CD4-positive, alpha-beta memory T cell (primary cell): ENCODE data around the gene RERG. TPM values are rescaled to one million over a fixed set of nuclear protein-coding genes. Genes with fewer than 3 reads are reported as not detected.

ENCODE experiments used
- CTCF ChIA-PET: fragments of 350-600 bp; sonication (Branson Sonifier 250); formaldehyde crosslinking; loops from one replicate; lab custom pipeline; 2021; ENCODE audit warnings: inconsistent platforms; ENCODE audit not compliant: partially characterized antibody; lab: Charles Lee
- POLR2A ChIA-PET: fragments of 350-600 bp; sonication (Branson Sonifier 250); formaldehyde crosslinking; loops from one replicate; lab custom pipeline; 2021; ENCODE audit not compliant: partially characterized antibody; lab: Charles Lee
- DNase-seq, 5 donors: peaks; one replicate each; pipeline versions ENCODE4 v3.0.0 to v3.0.0-alpha.2; 2020 to 2022; ENCODE audit warnings: mixed read lengths in 1 of 5
- H3K27ac ChIP-seq: one replicate; pipeline ENCODE4 v1.7.0; 2013; ENCODE audit warnings: low read depth, low read length
- H3K27me3 ChIP-seq: 2 replicates; pipeline ENCODE4 v1.7.0; 2013; ENCODE audit warnings: mild to moderate bottlenecking, low read length, moderate library complexity; ENCODE audit not compliant: insufficient read depth
- H3K36me3 ChIP-seq: 2 replicates; pipeline ENCODE4 v1.7.0; 2013; ENCODE audit warnings: mild to moderate bottlenecking, low read length, moderate library complexity; ENCODE audit not compliant: insufficient read depth
- H3K4me1 ChIP-seq: 2 replicates; pipeline ENCODE4 v1.7.0; 2013; ENCODE audit warnings: mild to moderate bottlenecking, low read length, moderate library complexity; ENCODE audit not compliant: insufficient read depth
- H3K4me3 ChIP-seq, 2 donors: one replicate each; pipeline ENCODE4 v1.7.0; 2013; ENCODE audit warnings: low read length in 2 of 2, mild to moderate bottlenecking in 1 of 2
- H3K9me3 ChIP-seq, 2 donors: one replicate each; pipeline ENCODE4 v1.7.0; 2013; ENCODE audit warnings: low read length in 2 of 2, control low read depth in 1 of 2; ENCODE audit not compliant: control insufficient read depth in 1 of 2
- H3K27ac Mint-ChIP-seq, 7 donors: one replicate each; pipeline ENCODE4 v1.8.0; 2020 to 2021; ENCODE audit warnings: mixed read lengths in 7 of 7, mild to moderate bottlenecking in 6 of 7, inconsistent platforms in 3 of 7, moderate library complexity in 3 of 7
- H3K27me3 Mint-ChIP-seq, 2 donors: one replicate each; pipeline ENCODE4 v1.8.0; 2020 to 2021; ENCODE audit warnings: mixed read lengths in 2 of 2
- H3K36me3 Mint-ChIP-seq, 2 donors: one replicate each; pipeline ENCODE4 v1.8.0; 2020 to 2021; ENCODE audit warnings: mixed read lengths in 2 of 2, inconsistent platforms in 1 of 2, mild to moderate bottlenecking in 1 of 2
- H3K4me1 Mint-ChIP-seq, 4 donors: one replicate each; pipeline ENCODE4 v1.8.0; 2020 to 2021; ENCODE audit warnings: mixed read lengths in 4 of 4, mild to moderate bottlenecking in 1 of 4
- H3K4me3 Mint-ChIP-seq, 8 donors: one replicate each; pipeline ENCODE4 v1.8.0; 2020 to 2021; ENCODE audit warnings: mixed read lengths in 8 of 8, mild to moderate bottlenecking in 7 of 8, moderate library complexity in 6 of 8, inconsistent platforms in 3 of 8
- H3K9me3 Mint-ChIP-seq, 8 donors: one replicate each; pipeline ENCODE4 v1.8.0; 2020 to 2021; ENCODE audit warnings: mixed read lengths in 8 of 8, mild to moderate bottlenecking in 5 of 8, inconsistent platforms in 3 of 8, moderate library complexity in 1 of 8
- intact Hi-C: fragments of 100-400 bp; cut with micrococcal nuclease; formaldehyde crosslinking; loops from one replicate; pipeline ENCODE4 v1.15.1; 2023
- polyA plus RNA-seq, 2 donors: library from polyadenylated mRNA; unstranded; fragments of 300-500 nt; fragmentation: Illumina TruSeq; gene quantifications; one replicate each; pipeline ENCODE4 v1.2.3, GENCODE V29; 2021
- total RNA-seq, 2 experiments: library from RNA; stranded (reverse); gene quantifications; one replicate each; pipeline ENCODE4 v1.2.3, GENCODE V29; 2021

RERG gene, protein sequence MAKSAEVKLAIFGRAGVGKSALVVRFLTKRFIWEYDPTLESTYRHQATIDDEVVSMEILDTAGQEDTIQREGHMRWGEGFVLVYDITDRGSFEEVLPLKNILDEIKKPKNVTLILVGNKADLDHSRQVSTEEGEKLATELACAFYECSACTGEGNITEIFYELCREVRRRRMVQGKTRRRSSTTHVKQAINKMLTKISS
- not detected for total RNA-seq
- polyA plus RNA-seq, result not detected

DNA sequence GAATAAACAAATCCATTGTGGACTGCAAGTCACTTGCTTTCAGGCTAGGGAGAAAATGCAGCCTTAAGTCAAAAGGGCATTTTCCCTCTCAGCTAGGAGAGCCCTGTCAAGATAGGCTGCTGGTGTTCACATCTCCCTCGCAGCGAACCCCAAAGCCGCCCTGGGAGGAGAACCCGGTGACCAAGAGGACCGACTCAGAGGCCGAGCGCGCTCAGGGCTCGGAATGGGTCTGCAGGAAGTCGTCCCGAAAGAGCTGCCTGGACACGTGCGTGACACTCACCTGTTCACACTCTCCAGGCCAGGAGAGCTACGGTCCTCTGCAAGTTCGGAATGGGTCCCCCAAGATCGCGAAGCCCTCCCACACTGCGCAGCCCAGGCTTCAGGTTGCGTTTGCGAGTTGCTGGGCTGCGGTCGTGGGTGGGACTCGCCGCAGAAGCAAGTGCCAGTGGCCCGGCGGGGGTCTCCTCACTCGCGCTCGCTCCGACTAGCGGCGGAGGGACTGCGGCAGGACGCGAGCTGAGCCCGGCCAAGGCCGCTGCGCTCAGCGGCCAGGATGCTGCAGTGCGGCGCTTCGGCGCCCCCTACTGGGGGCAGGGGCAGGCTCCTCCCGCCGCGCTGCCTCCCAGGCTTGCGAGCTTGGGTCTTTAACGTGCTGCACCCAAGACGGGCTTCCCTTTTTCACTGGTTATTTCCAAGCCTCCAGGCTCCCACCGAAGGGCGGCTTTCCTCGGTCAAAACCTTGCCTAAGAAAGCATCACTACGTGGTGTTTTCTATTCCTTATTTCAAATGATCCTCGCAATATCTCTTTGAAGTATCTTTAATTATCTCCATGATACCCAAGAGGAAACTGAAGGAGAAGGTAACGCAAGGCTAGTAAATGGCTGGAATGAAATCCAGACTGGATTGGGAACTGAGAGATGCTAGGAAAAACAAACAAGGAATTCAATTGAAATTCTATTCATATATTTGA is at the start of gene RERG:
Gene RERG (minus strand): TSS at position 503 of the 971 bp plus-strand sequence. CDS start 3,928 bp downstream, outside the sequence.
- H3K27ac Mint-ChIP-seq, result no peak within 1 kb of the TSS
- Histone ChIP-seq H3K27me3 (peaks cover 6% of the 10 kb centered on the region), H3K4me3 (peak within 1 kb of the TSS in 1 of 2 donors; percentile 27), H3K27ac (no peak within 1 kb of the TSS), H3K4me1 (peaks cover 10% of the 10 kb centered on the region), H3K36me3 (no peaks in the 10 kb centered on the region), H3K9me3 (no peaks in the 10 kb centered on the region)
- peak within 1 kb of the TSS; percentile 60 to 83 (median 74) for H3K4me3 Mint-ChIP-seq
- peaks cover 21 to 28% of the 10 kb centered on the region in 2 donors for H3K27me3 Mint-ChIP-seq
- peak; percentile 42 to 74 (median 70) for DNase-seq
- ChIA-PET POLR2A (no interaction called here), CTCF (interaction anchor here (0.7 to 5.1 kb wide), 37 partner anchors 8 to 983 kb away, joined by 3 to 60 read pairs (median 4); partner anchors contain the start of gene ART4)
- no peaks in the 10 kb centered on the region for H3K36me3 Mint-ChIP-seq
- H3K9me3 Mint-ChIP-seq, result peaks cover 0 to 2% (median 0%) of the 10 kb centered on the region in 8 donors
- intact Hi-C loops, result loop anchor here (1.0 to 5.0 kb wide), 6 partner anchors 70 to 498 kb away; partner anchors contain the start of gene ERP27
- H3K4me1 Mint-ChIP-seq, result peaks cover 2 to 14% (median 8%) of the 10 kb centered on the region in 4 donors

DNA sequence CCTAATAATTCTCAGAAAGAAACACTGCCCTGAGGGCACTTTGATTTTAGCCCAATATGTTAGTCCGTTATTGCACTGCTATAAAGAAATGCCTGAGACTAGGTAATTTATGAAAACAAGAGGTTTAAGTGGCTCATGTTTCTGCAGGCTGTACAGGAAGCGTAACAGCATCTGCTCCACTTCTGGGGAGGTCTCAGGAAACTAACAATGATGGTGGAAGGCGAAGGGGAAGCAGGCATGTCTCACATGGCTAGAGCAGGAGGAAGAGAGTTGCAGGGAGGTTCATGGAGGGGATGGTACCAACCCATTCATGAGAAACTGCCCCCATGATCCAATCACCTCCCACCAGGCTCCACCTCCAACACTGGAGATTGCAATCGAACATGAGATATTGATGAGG is 49.4 kb upstream of the RERG start:
- H3K4me1 Mint-ChIP-seq, result no peaks in the 10 kb centered on the region
- H3K27me3 Mint-ChIP-seq, result peaks cover 3% of the 10 kb centered on the region in 2 donors
- Histone ChIP-seq H3K4me1 (no peaks in the 10 kb centered on the region), H3K36me3 (no peaks in the 10 kb centered on the region), H3K9me3 (no peaks in the 10 kb centered on the region), H3K4me3 (no peak overlapping the region), H3K27ac (no peak overlapping the region), H3K27me3 (no peaks in the 10 kb centered on the region)
- ChIA-PET POLR2A (no interaction called here), CTCF (interaction anchor here (0.8 to 3.6 kb wide), 5 partner anchors 9 to 551 kb away, joined by 3 to 12 read pairs (median 6); no protein-coding TSS in a partner anchor)
- no peaks in the 10 kb centered on the region for H3K9me3 Mint-ChIP-seq
- H3K27ac Mint-ChIP-seq, result no peak overlapping the region
- intact Hi-C loops, result no loop called here
- DNase-seq, result no peak
- H3K4me3 Mint-ChIP-seq, result no peak overlapping the region
- no peaks in the 10 kb centered on the region for H3K36me3 Mint-ChIP-seq

DNA sequence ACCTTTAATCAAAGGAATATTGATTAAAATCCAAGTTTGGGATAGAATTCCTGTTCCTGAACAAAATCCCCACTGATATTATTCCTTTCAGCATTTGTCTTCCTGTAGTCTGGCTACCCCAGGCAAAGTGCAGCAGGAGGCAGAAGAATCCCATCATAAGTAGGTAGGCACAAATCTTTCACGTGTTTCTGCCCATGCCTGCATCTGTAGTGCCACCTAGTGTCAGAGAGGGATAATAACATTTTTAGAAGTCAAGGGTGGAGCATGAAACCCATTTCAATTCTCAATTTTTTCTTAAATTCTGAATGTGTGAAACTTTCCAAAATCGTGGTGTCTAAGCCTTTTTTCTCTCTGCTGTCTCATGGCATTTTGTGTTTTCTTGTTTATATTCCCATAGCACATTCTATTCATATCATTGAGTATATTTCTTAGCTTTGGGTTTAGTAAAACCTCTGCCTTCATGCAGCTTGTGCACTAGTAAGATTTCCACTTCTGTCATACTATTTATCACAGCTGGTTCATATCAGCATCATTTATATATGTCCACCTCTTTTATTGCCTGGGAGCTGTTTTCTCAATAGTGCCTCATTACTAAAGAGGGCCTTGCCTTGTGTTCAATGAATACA is 47.8 kb upstream of the RERG start:
- no peaks in the 10 kb centered on the region for H3K4me1 ChIP-seq
- Mint-ChIP-seq H3K36me3 (no peaks in the 10 kb centered on the region), H3K4me1 (no peaks in the 10 kb centered on the region), H3K27ac (no peak overlapping the region), H3K9me3 (no peaks in the 10 kb centered on the region), H3K4me3 (no peak overlapping the region), H3K27me3 (peaks cover 3% of the 10 kb centered on the region in 2 donors)
- H3K9me3 ChIP-seq, result no peaks in the 10 kb centered on the region
- ChIA-PET CTCF (interaction anchor here (0.7 to 1.8 kb wide), 7 partner anchors 9 to 545 kb away, joined by 3 to 12 read pairs (median 3); no protein-coding TSS in a partner anchor), POLR2A (no interaction called here)
- intact Hi-C loops, result loop anchor here (1.0 to 2.0 kb wide), 4 partner anchors 118 to 639 kb away; no protein-coding TSS in a partner anchor
- no peak overlapping the region for H3K4me3 ChIP-seq
- no peak overlapping the region for H3K27ac ChIP-seq
- peak in 4 of 5 donors; percentile 43 to 55 (median 48) for DNase-seq
- H3K27me3 ChIP-seq, result no peaks in the 10 kb centered on the region
- H3K36me3 ChIP-seq, result no peaks in the 10 kb centered on the region

DNA sequence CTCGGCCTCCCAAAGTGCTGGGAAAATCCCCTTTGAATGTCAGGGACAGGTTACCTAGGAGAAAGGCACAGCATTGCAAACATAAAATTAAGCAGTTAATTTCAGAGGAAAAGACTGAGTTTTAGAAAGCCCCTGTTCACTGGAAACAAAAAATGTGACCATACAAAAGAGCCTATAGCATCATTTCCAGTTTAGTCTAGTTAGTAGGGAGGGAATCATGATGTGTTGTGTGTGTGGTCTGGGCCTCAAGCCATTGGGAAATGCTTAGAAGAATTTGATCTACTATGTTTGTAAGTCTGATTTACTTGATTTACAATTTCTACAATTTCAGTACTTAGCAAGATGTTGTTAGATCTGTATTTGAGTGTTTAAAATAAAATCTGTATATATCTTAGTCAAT is 47.1 kb upstream of the RERG start:
- Histone ChIP-seq H3K4me3 (no peak overlapping the region), H3K9me3 (no peaks in the 10 kb centered on the region), H3K4me1 (no peaks in the 10 kb centered on the region), H3K27me3 (no peaks in the 10 kb centered on the region), H3K27ac (no peak overlapping the region), H3K36me3 (no peaks in the 10 kb centered on the region)
- Mint-ChIP-seq H3K27ac (peak overlapping the region in 1 of 7 donors; percentile 44), H3K36me3 (no peaks in the 10 kb centered on the region), H3K27me3 (peaks cover 1 to 3% of the 10 kb centered on the region in 2 donors), H3K4me3 (no peak overlapping the region), H3K4me1 (no peaks in the 10 kb centered on the region), H3K9me3 (no peaks in the 10 kb centered on the region)
- intact Hi-C loops, result loop anchor here (2.0 kb wide), 1 partner anchor 274 kb away; no protein-coding TSS in a partner anchor
- ChIA-PET POLR2A (no interaction called here), CTCF (no interaction called here)
- DNase-seq, result no peak

DNA sequence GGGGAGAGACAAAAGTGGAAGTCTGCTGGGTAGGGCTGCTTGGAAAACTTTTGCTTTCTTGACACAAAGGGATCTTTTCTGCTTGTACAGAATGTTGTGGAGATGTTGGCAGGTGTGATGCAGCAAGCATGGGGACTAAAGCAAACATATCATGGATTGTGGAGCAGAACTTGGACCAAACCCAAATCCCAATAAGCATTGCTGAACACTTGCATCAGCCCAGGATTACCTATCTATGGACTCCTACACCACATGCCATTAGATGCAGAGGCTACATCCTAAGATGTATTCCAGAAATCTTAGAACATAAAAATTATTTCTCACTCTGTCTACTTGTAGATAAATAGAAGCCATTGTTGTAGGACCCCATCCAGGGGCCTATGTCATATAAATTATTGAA is 44.7 kb upstream of the RERG start:
- no peaks in the 10 kb centered on the region for H3K9me3 Mint-ChIP-seq
- Histone ChIP-seq H3K4me1 (no peaks in the 10 kb centered on the region), H3K9me3 (no peaks in the 10 kb centered on the region), H3K27ac (no peak overlapping the region), H3K27me3 (no peaks in the 10 kb centered on the region), H3K36me3 (no peaks in the 10 kb centered on the region), H3K4me3 (no peak overlapping the region)
- H3K4me3 Mint-ChIP-seq, result no peak overlapping the region
- no peaks in the 10 kb centered on the region for H3K4me1 Mint-ChIP-seq
- intact Hi-C loops, result no loop called here
- H3K36me3 Mint-ChIP-seq, result no peaks in the 10 kb centered on the region
- DNase-seq, result no peak
- H3K27me3 Mint-ChIP-seq, result peaks cover 0 to 1% of the 10 kb centered on the region in 2 donors
- ChIA-PET CTCF (no interaction called here), POLR2A (no interaction called here)
- no peak overlapping the region for H3K27ac Mint-ChIP-seq

DNA sequence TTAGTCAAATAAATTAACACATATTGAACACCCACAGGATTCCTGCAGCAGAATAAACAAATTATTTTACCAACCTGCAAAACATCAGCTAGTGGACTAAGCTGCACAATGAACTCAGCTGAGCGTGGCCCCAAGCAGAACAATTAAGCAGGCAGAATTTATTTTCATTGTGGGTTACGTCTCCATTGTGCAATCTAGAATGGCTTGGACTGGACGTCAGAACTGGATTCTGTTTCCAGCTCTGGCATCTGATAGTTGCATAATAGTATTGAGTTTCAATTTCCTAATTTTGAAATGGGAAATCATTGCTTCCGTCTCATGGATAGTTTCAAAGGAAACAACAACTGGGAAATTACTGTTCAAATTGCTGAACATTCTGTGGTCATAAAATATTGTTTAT is 35.5 kb upstream of the RERG start:
- H3K36me3 Mint-ChIP-seq, result no peaks in the 10 kb centered on the region
- no peaks in the 10 kb centered on the region for H3K4me1 ChIP-seq
- POLR2A ChIA-PET, result no interaction called here
- H3K4me3 ChIP-seq, result no peak overlapping the region
- peaks cover 0 to 10% (median 9%) of the 10 kb centered on the region in 8 donors for H3K9me3 Mint-ChIP-seq
- H3K27me3 Mint-ChIP-seq, result peaks cover 16 to 17% of the 10 kb centered on the region in 2 donors
- H3K27me3 ChIP-seq, result no peaks in the 10 kb centered on the region
- no peaks in the 10 kb centered on the region for H3K4me1 Mint-ChIP-seq
- H3K27ac Mint-ChIP-seq, result no peak overlapping the region
- intact Hi-C loops, result no loop called here
- DNase-seq, result no peak
- H3K27ac ChIP-seq, result no peak overlapping the region
- CTCF ChIA-PET, result interaction anchor here (1.3 kb wide), 1 partner anchor 36 kb away, joined by 3 read pairs; the partner anchor contains the start of gene RERG
- H3K4me3 Mint-ChIP-seq, result no peak overlapping the region
- H3K36me3 ChIP-seq, result no peaks in the 10 kb centered on the region
- no peaks in the 10 kb centered on the region for H3K9me3 ChIP-seq
